Spinal cord (tissue), 10 donors: ENCODE results near the gene WDR36. TPM values are rescaled to one million over a fixed set of nuclear protein-coding genes. Genes with fewer than 3 reads are reported as not detected.

Experiments
- DNase-seq, 6 donors: peaks; one replicate each; pipeline versions ENCODE4 v3.0.0 to v3.0.0-alpha.2; 2013 to 2015; ENCODE audit warnings: low spot score in 6 of 6, low read depth in 4 of 6
- H3K27ac ChIP-seq: one replicate; pipeline ENCODE4 v1.5.1; 2013; ENCODE audit warnings: low read depth, low read length, control low read depth
- H3K27me3 ChIP-seq: one replicate; pipeline ENCODE4 v1.6.1; 2013; ENCODE audit warnings: low read length; ENCODE audit not compliant: control insufficient read depth, insufficient read depth
- H3K36me3 ChIP-seq: one replicate; pipeline ENCODE4 v1.6.1; 2013; ENCODE audit warnings: low read length; ENCODE audit not compliant: control insufficient read depth, insufficient read depth
- H3K4me1 ChIP-seq: one replicate; pipeline ENCODE4 v1.6.1; 2013; ENCODE audit warnings: low read length; ENCODE audit not compliant: control insufficient read depth, insufficient read depth
- H3K4me3 ChIP-seq: one replicate; pipeline ENCODE4 v1.5.1; 2013; ENCODE audit warnings: low read depth, low read length, control low read depth
- H3K9me3 ChIP-seq: one replicate; pipeline ENCODE4 v1.6.1; 2013; ENCODE audit warnings: low read length; ENCODE audit not compliant: control insufficient read depth, insufficient read depth
- WGBS: methylation state at CpG from one replicate; pipeline ENCODE4 v1.1.5; 2013; ENCODE audit warnings: missing lambda C conversion rate; ENCODE audit not compliant: insufficient coverage; 5-methylcytosine and 5-hydroxymethylcytosine counted together
- polyA plus RNA-seq, 2 donors: library from polyadenylated mRNA; unstranded; fragments of 120-200 nt; gene quantifications; one replicate each; pipeline ENCODE4 v1.2.1, GENCODE V29; 2013; ENCODE audit not compliant: insufficient read length in 2 of 2
- total RNA-seq, 2 donors: library from RNA; depleted of rRNA in 1 of 2; stranded (reverse); fragments of 120-200 nt in 1 of 2; fragments of >200 nt in 1 of 2; gene quantifications; one replicate each; pipeline versions ENCODE4 v1.2.3 to v1.2.4, GENCODE V29; 2013 to 2014
- donor health status: healthy.

Gene WDR36
- total and polyA plus RNA-seq, 4 donors = 12.6 to 44.9 (median 24.3) TPM

DNA sequence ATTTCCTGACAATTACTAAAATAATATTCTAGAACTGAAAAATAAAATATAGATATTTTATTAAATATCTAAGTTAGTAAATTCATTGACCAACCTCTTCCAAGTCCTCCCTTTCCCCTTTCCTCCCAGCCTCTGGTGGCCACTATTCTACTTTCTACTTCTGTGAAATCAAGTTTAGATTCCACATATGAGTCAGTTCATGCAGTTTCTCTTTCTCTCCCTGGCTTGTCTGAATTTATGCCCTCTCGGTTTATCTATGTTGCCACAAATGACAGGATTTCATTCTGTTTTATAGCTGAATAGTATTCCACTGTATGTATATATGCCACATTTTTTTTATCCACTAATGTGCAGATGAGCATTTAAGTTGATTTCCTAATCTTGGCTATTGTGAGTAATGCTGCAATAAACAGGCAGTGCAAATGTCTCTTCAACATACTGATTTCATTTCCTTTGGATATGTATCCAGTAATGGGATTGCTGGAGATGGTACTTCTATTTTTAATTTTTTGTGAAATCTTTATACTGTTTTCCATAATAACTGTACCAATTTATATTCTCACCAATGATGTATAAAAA is 52.3 kb downstream of the WDR36 start:
- no peaks in the 10 kb centered on the region for H3K9me3 ChIP-seq
- H3K4me3 ChIP-seq = no peak overlapping the region
- no CpG with 5 or more reads among the region's 1 CpG for WGBS
- no peak for DNase-seq
- no peaks in the 10 kb centered on the region for H3K27me3 ChIP-seq
- H3K27ac ChIP-seq = no peak overlapping the region
- no peaks in the 10 kb centered on the region for H3K4me1 ChIP-seq
- H3K36me3 ChIP-seq = no peaks in the 10 kb centered on the region

GRCh38 chr5:111146053-111146452 is 53.9 kb downstream of the WDR36 start:
- WGBS = 67% methylated on average over 1 of the region's 2 CpGs
- H3K27me3 ChIP-seq = no peaks in the 10 kb centered on the region
- no peak for DNase-seq
- H3K36me3 ChIP-seq = no peaks in the 10 kb centered on the region
- H3K9me3 ChIP-seq = no peaks in the 10 kb centered on the region
- H3K4me3 ChIP-seq = no peak overlapping the region
- no peak overlapping the region for H3K27ac ChIP-seq
- H3K4me1 ChIP-seq = no peaks in the 10 kb centered on the region

- 100% methylated on average over 2 of the region's 3 CpGs for WGBS
- Histone ChIP-seq H3K27me3 (no peaks in the 10 kb centered on the region), H3K27ac (no peak overlapping the region), H3K4me1 (no peaks in the 10 kb centered on the region), H3K36me3 (no peaks in the 10 kb centered on the region), H3K4me3 (no peak overlapping the region), H3K9me3 (no peaks in the 10 kb centered on the region)
- no peak for DNase-seq
Observed at GRCh38 chr5:111147502-111147901, 55.4 kb downstream of the WDR36 start.

GRCh38 chr5:111151998-111152397 is 59.9 kb downstream of the WDR36 start:
- H3K4me1 ChIP-seq = no peaks in the 10 kb centered on the region
- H3K36me3 ChIP-seq = no peaks in the 10 kb centered on the region
- WGBS = 100% methylated on average over 2 of the region's 2 CpGs
- H3K27me3 ChIP-seq = no peaks in the 10 kb centered on the region
- no peak overlapping the region for H3K27ac ChIP-seq
- no peak overlapping the region for H3K4me3 ChIP-seq
- H3K9me3 ChIP-seq = no peaks in the 10 kb centered on the region
- no peak for DNase-seq

GRCh38 chr5:111153483-111153882 is 61.3 kb downstream of the WDR36 start:
- no peaks in the 10 kb centered on the region for H3K9me3 ChIP-seq
- H3K4me3 ChIP-seq = no peak overlapping the region
- no peaks in the 10 kb centered on the region for H3K36me3 ChIP-seq
- H3K27ac ChIP-seq = no peak overlapping the region
- no CpG with 5 or more reads among the region's 1 CpG for WGBS
- no peaks in the 10 kb centered on the region for H3K4me1 ChIP-seq
- H3K27me3 ChIP-seq = peaks cover 3% of the 10 kb centered on the region
- no peak for DNase-seq

GRCh38 chr5:111153945-111154344 is 61.8 kb downstream of the WDR36 start:
- Histone ChIP-seq H3K27ac (no peak overlapping the region), H3K4me1 (no peaks in the 10 kb centered on the region), H3K4me3 (no peak overlapping the region), H3K27me3 (peaks cover 3% of the 10 kb centered on the region), H3K9me3 (no peaks in the 10 kb centered on the region), H3K36me3 (no peaks in the 10 kb centered on the region)
- DNase-seq = no peak
- no CpG with 5 or more reads among the region's 3 CpGs for WGBS

DNA sequence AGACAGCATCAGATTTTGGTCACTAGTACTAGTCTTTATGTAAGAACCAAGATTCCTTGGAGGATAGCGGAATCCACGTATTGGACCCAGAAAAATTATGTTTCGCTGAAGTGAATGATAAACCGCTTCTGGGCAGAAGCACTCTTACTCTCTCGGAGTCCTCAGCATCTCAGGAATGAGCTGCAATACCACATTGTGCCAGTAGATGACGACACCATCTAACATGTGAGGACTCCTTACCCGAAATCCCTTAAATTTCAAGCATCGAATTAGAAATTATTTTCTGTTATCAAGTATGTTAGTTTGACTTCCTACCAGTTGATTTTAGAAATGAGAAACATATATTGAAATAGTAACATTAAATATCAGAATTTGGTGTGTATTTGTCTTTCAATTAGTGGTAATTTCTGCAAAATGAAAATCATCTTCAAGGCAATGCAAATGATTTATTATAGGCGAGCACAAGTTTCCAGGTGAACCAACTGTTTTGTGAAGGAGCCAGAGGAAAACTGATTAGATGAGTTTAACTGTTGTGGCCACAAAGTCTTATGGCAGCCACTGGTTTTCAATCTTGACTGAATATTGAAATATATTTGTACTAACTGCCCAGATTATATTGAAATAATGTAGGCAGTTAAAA is 66.1 kb downstream of the WDR36 start:
- 38% methylated on average over 6 of the region's 9 CpGs for WGBS
- no peaks in the 10 kb centered on the region for H3K4me1 ChIP-seq
- DNase-seq = peak; percentile 74 to 96 (median 86)
- no peaks in the 10 kb centered on the region for H3K36me3 ChIP-seq
- H3K27me3 ChIP-seq = peaks cover 3% of the 10 kb centered on the region
- no peaks in the 10 kb centered on the region for H3K9me3 ChIP-seq
- no peak overlapping the region for H3K27ac ChIP-seq
- H3K4me3 ChIP-seq = no peak overlapping the region

GRCh38 chr5:111159845-111160244 is 67.7 kb downstream of the WDR36 start:
- Histone ChIP-seq H3K27me3 (peaks cover 3% of the 10 kb centered on the region), H3K9me3 (no peaks in the 10 kb centered on the region), H3K4me3 (no peak overlapping the region), H3K36me3 (no peaks in the 10 kb centered on the region), H3K27ac (no peak overlapping the region), H3K4me1 (no peaks in the 10 kb centered on the region)
- DNase-seq = peak in 2 of 6 donors; percentile 24 to 58
- WGBS = 100% methylated on average over 1 of the region's 7 CpGs

- H3K27me3 ChIP-seq = no peaks in the 10 kb centered on the region
- WGBS = no CpG with 5 or more reads among the region's 1 CpG
- H3K4me3 ChIP-seq = no peak overlapping the region
- no peak for DNase-seq
- no peaks in the 10 kb centered on the region for H3K9me3 ChIP-seq
- H3K36me3 ChIP-seq = no peaks in the 10 kb centered on the region
- no peak overlapping the region for H3K27ac ChIP-seq
- H3K4me1 ChIP-seq = no peaks in the 10 kb centered on the region
Observed at GRCh38 chr5:111163000-111163399, 70.9 kb downstream of the WDR36 start.

DNA sequence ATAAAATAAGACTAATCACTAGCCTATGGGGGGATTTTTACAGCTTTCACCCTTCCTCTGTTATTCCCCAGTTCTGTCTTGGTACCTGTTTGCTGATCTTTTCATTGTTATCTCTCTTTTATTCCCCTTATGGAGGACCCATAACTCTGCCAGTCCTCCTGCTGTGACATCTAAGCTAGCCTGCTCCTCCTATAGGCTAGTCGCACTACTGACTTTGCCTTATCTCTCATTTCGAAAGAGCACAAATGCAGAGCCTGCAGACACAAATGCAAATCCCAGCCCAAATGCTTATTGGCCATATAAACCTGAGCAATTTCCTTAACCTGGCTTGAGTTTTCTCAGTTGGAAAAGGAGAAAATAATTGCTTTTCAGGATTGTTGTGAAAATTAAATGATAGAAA is 72.9 kb downstream of the WDR36 start:
- Histone ChIP-seq H3K36me3 (no peaks in the 10 kb centered on the region), H3K27ac (no peak overlapping the region), H3K4me3 (no peak overlapping the region), H3K9me3 (no peaks in the 10 kb centered on the region), H3K27me3 (no peaks in the 10 kb centered on the region), H3K4me1 (no peaks in the 10 kb centered on the region)
- no peak for DNase-seq
- 36% methylated on average over 1 of the region's 2 CpGs for WGBS
